Measurements from ENCODE around the gene NKAPD1. TPM values are rescaled to one million over a fixed set of nuclear protein-coding genes. Genes with fewer than 3 reads are reported as not detected.

Gene NKAPD1
- total and polyA plus RNA-seq, 4 donors = 12.4 to 24.4 (median 13.6) TPM

DNA sequence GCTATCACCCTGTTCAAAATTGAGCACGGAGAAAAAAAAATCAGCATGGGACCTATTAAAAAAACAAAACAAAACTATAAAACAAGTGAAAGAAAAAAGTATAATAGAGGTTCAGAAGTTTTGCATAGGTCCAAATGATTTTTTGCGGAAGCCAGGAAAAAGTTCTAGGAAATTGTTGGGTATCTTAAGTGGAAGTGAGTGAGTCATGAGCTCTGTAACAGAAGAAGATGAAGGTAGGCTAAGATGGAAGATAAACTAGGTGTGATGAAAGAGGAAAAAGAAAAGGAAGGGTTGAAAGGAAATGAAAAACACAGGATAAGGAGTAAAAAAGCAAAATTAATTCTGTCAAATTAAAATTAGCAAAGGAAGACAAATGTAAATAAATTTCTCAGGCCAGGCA lies 40.4 kb downstream of the NKAPD1 start:
- Histone ChIP-seq H3K27ac (ENCODE audit: low read depth in 1 of 2, low read length in 1 of 2) (no peak overlapping the region), H3K9me3 (ENCODE audit: control insufficient read depth in 4 of 4, insufficient read depth in 3 of 4, low read length in 3 of 4) (no peaks in the 10 kb centered on the region), H3K9ac (ENCODE audit: insufficient read depth in 1 of 2, low read length in 2 of 2) (no peak overlapping the region), H3K4me3 (no peak overlapping the region), H3K4me1 (ENCODE audit: control insufficient read depth in 5 of 5, insufficient read depth in 5 of 5, low read length in 5 of 5) (no peaks in the 10 kb centered on the region), H3K36me3 (ENCODE audit: control insufficient read depth in 4 of 4, insufficient read depth in 4 of 4, low read length in 4 of 4) (peaks cover 0 to 4% (median 0%) of the 10 kb centered on the region in 4 donors), H3K27me3 (ENCODE audit: control insufficient read depth in 3 of 3, insufficient read depth in 3 of 3, low read length in 2 of 3) (no peaks in the 10 kb centered on the region)
- TF ChIP-seq CTCF (IDR thresholded peaks at IDR 0.05; ENCODE audit: control extremely low read depth, extremely low read depth) = no peak
- DNase-seq (no peak), ATAC-seq (ENCODE audit: insufficient read depth, low FRiP score) (no peak)
- 90 to 94% methylated on average over 2 of the region's 2 CpGs for WGBS, 2 donors

DNA sequence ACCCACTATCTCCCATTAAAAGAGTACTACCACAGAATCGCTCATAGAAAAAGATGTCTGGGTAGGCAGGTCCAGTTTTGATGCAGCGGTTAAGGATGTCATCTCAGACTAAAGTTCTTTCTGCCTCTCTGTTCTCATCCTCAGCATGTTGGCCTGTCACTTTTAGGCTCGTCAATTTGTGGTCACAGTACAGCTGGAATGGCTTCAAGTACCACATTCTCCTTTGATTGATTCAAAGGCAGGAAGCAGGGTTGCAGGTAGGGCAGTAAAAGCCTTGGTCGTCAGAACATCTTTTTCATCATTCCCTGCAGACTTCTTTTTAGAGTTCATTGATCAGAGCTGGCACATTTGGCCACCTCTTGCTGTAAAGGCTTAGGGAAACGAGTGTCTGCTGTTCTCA lies 41.3 kb downstream of the NKAPD1 start:
- Histone ChIP-seq H3K9ac (ENCODE audit: insufficient read depth in 1 of 2, low read length in 2 of 2) (no peak overlapping the region), H3K4me3 (no peak overlapping the region), H3K27ac (ENCODE audit: low read depth in 1 of 2, low read length in 1 of 2) (no peak overlapping the region), H3K36me3 (ENCODE audit: control insufficient read depth in 4 of 4, insufficient read depth in 4 of 4, low read length in 4 of 4) (peaks cover 0 to 4% (median 0%) of the 10 kb centered on the region in 4 donors), H3K9me3 (ENCODE audit: control insufficient read depth in 4 of 4, insufficient read depth in 3 of 4, low read length in 3 of 4) (no peaks in the 10 kb centered on the region), H3K4me1 (ENCODE audit: control insufficient read depth in 5 of 5, insufficient read depth in 5 of 5, low read length in 5 of 5) (no peaks in the 10 kb centered on the region), H3K27me3 (ENCODE audit: control insufficient read depth in 3 of 3, insufficient read depth in 3 of 3, low read length in 2 of 3) (no peaks in the 10 kb centered on the region)
- ATAC-seq (ENCODE audit: insufficient read depth, low FRiP score) = no peak
- no peak for TF ChIP-seq CTCF (IDR thresholded peaks at IDR 0.05; ENCODE audit: control extremely low read depth, extremely low read depth)
- DNase-seq = no peak
- WGBS, 2 donors = 79 to 83% methylated on average over 5 of the region's 5 CpGs

- DNase-seq = no peak
- no peak overlapping the region for H3K9ac ChIP-seq (ENCODE audit: insufficient read depth in 1 of 2, low read length in 2 of 2)
- ATAC-seq (ENCODE audit: insufficient read depth, low FRiP score) = no peak
- H3K4me1 ChIP-seq (ENCODE audit: control insufficient read depth in 5 of 5, insufficient read depth in 5 of 5, low read length in 5 of 5) = no peaks in the 10 kb centered on the region
- peaks cover 0 to 4% (median 0%) of the 10 kb centered on the region in 4 donors for H3K36me3 ChIP-seq (ENCODE audit: control insufficient read depth in 4 of 4, insufficient read depth in 4 of 4, low read length in 4 of 4)
- H3K4me3 ChIP-seq = no peak overlapping the region
- TF ChIP-seq CTCF (IDR thresholded peaks at IDR 0.05; ENCODE audit: control extremely low read depth, extremely low read depth) = no peak
- 74 to 84% methylated on average over 2 of the region's 2 CpGs for WGBS, 2 donors
- no peaks in the 10 kb centered on the region for H3K27me3 ChIP-seq (ENCODE audit: control insufficient read depth in 3 of 3, insufficient read depth in 3 of 3, low read length in 2 of 3)
- no peaks in the 10 kb centered on the region for H3K9me3 ChIP-seq (ENCODE audit: control insufficient read depth in 4 of 4, insufficient read depth in 3 of 4, low read length in 3 of 4)
- H3K27ac ChIP-seq (ENCODE audit: low read depth in 1 of 2, low read length in 1 of 2) = no peak overlapping the region
These were observed 44.1 kb downstream of the NKAPD1 start for GRCh38 chr11:112118176-112118575.

DNA sequence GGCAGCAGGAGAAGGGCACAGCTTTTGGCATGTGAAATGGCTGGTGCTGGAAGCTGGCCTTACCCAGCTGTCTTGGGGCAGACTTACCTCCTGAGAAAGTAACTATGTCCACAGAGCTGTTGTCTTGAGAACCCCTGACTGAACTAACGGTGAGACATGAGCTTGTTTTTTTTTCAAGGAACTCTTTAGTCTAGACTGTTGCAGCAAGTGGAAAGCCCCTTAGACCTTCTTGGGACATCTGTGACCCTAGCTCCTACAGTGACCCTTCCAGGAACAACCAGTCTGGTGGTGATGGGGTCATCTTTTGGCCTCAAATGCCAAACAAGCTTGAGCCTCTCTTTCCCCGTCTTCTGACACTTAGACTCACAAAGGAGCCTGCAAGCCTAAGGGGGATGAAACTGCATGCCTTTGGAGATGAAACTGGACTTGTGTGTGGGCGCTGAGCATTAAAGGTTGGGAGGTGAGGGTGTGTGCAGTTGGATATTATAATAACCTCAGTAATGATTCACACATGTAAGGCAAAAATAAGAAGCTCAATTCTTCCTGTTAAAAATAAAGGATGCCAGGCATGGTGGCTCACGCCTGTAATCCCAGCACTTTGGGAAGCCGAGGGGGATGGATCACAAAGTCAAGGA lies 48.0 kb downstream of the NKAPD1 start:
- WGBS, 2 donors = 90 to 93% methylated on average over 5 of the region's 5 CpGs
- ATAC-seq (ENCODE audit: insufficient read depth, low FRiP score) (no peak), DNase-seq (no peak)
- Histone ChIP-seq H3K27ac (ENCODE audit: low read depth in 1 of 2, low read length in 1 of 2) (no peak overlapping the region), H3K9me3 (ENCODE audit: control insufficient read depth in 4 of 4, insufficient read depth in 3 of 4, low read length in 3 of 4) (no peaks in the 10 kb centered on the region), H3K4me3 (no peak overlapping the region), H3K36me3 (ENCODE audit: control insufficient read depth in 4 of 4, insufficient read depth in 4 of 4, low read length in 4 of 4) (peaks cover 0 to 4% (median 0%) of the 10 kb centered on the region in 4 donors), H3K27me3 (ENCODE audit: control insufficient read depth in 3 of 3, insufficient read depth in 3 of 3, low read length in 2 of 3) (no peaks in the 10 kb centered on the region), H3K4me1 (ENCODE audit: control insufficient read depth in 5 of 5, insufficient read depth in 5 of 5, low read length in 5 of 5) (no peaks in the 10 kb centered on the region), H3K9ac (ENCODE audit: insufficient read depth in 1 of 2, low read length in 2 of 2) (no peak overlapping the region)
- no peak for TF ChIP-seq CTCF (IDR thresholded peaks at IDR 0.05; ENCODE audit: control extremely low read depth, extremely low read depth)

All from lung (tissue), 12 donors.